IgD-negative memory B cell (primary cell): ENCODE results near the gene CYP19A1. TPM values are rescaled to one million over a fixed set of nuclear protein-coding genes. Genes with fewer than 3 reads are reported as not detected.
"Not testable (repeated sequence)": the region's sequence is repeated elsewhere in the genome, so short reads cannot be mapped to it uniquely, and the experiment has no call there.

Experiments used
- H3K27ac Mint-ChIP-seq, 3 donors: one replicate each; pipeline ENCODE4 v1.8.0; 2020 to 2022; ENCODE audit warnings: mild to moderate bottlenecking in 3 of 3, mixed read lengths in 3 of 3, moderate library complexity in 1 of 3
- H3K27me3 Mint-ChIP-seq: one replicate; pipeline ENCODE4 v1.8.0; 2021; ENCODE audit warnings: mixed read lengths
- H3K36me3 Mint-ChIP-seq: one replicate; pipeline ENCODE4 v1.8.0; 2020; ENCODE audit warnings: mild to moderate bottlenecking, mixed read lengths
- H3K4me1 Mint-ChIP-seq, 3 donors: one replicate each; pipeline ENCODE4 v1.8.0; 2020 to 2022; ENCODE audit warnings: mixed read lengths in 3 of 3, mild to moderate bottlenecking in 1 of 3
- H3K4me3 Mint-ChIP-seq, 4 donors: one replicate each; pipeline ENCODE4 v1.8.0; 2020 to 2022; ENCODE audit warnings: mild to moderate bottlenecking in 4 of 4, mixed read lengths in 4 of 4, moderate library complexity in 3 of 4
- H3K9me3 Mint-ChIP-seq, 3 donors: one replicate each; pipeline ENCODE4 v1.8.0; 2020 to 2021; ENCODE audit warnings: mixed read lengths in 3 of 3, mild to moderate bottlenecking in 1 of 3
- polyA plus RNA-seq: library from polyadenylated mRNA; unstranded; fragments of 300-500 nt; fragmentation: Illumina TruSeq; gene quantifications from one replicate; pipeline ENCODE4 v1.2.3, GENCODE V29; 2021

CYP19A1 gene
- polyA plus RNA-seq, 1 donor from 2014 or later, result not detected

DNA sequence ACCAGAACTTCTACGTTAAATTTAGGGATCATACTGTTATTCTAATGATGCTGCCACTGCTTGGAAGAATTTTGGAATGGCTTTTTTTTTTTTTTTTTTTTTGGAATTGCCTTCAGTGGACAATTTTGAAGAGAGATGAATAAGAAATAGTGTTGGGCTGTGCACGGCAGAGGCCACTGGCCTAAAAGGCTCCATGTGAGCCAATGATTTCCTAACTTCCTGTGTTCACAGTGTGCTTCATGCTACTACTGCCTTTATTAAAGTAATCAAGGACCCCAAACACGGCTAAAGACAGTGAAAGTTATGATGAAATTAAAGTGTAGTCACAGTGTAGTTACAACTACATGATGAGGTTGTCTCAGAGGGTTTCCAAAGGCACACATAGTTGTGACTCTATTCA, 142.9 kb downstream of the CYP19A1 start:
- Mint-ChIP-seq H3K9me3 (peaks cover 0 to 1% (median 0%) of the 10 kb centered on the region in 3 donors), H3K4me3 (no peak overlapping the region), H3K36me3 (no peaks in the 10 kb centered on the region), H3K27ac (no peak overlapping the region), H3K27me3 (peaks cover 20% of the 10 kb centered on the region), H3K4me1 (peaks cover 0 to 2% (median 0%) of the 10 kb centered on the region in 3 donors)

DNA sequence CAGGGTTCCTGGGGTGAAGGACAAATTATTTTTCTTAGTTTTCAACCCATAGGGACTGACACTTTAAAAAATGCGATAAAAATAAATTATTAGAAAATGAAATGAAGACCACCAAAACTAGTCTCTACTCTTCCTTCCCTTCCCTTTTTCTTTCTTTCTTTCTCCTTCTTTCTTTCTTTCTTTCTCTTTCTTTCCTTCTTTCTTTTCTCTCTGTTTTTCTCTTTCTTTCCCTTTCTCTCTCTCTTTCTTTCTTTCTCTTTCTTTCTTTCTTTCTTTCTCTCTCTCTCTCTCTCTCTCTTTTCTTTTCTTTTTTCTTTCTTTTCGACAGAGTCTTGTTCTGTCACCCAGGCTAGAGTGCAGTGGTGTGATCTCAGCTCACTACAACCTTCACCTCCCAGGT, 144.4 kb downstream of the CYP19A1 start:
- H3K27me3 Mint-ChIP-seq, result peaks cover 17% of the 10 kb centered on the region
- H3K27ac Mint-ChIP-seq, result peak overlapping the region in 1 of 3 donors; percentile 60
- H3K9me3 Mint-ChIP-seq, result peaks cover 0 to 1% (median 0%) of the 10 kb centered on the region in 3 donors
- H3K4me1 Mint-ChIP-seq, result peaks cover 0 to 2% (median 0%) of the 10 kb centered on the region in 3 donors
- no peaks in the 10 kb centered on the region for H3K36me3 Mint-ChIP-seq
- no peak overlapping the region for H3K4me3 Mint-ChIP-seq

DNA sequence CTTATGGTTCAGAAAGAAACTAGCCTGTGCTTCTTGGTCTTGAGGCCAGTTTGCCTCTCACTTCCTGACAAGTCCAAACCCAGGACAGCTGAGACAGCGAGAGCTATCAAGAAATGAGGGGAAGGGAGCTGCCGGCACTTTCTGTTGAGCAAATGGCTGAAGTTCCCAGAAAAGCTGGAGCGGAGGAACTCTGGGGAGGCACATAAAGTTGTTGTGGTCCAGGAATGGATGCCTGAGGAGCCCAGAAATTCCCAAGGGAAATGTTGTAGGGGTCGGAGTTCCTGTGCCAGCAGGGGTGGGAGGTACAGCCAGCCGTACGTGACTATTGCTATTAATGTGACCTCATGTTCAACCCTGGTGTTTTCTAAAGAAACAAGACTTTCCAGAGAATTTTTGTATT, 144.9 kb downstream of the CYP19A1 start:
- peaks cover 0 to 2% (median 0%) of the 10 kb centered on the region in 3 donors for H3K4me1 Mint-ChIP-seq
- H3K27ac Mint-ChIP-seq, result no peak overlapping the region
- no peaks in the 10 kb centered on the region for H3K36me3 Mint-ChIP-seq
- peaks cover 17% of the 10 kb centered on the region for H3K27me3 Mint-ChIP-seq
- H3K4me3 Mint-ChIP-seq, result no peak overlapping the region
- H3K9me3 Mint-ChIP-seq, result peaks cover 0 to 1% (median 0%) of the 10 kb centered on the region in 3 donors

DNA sequence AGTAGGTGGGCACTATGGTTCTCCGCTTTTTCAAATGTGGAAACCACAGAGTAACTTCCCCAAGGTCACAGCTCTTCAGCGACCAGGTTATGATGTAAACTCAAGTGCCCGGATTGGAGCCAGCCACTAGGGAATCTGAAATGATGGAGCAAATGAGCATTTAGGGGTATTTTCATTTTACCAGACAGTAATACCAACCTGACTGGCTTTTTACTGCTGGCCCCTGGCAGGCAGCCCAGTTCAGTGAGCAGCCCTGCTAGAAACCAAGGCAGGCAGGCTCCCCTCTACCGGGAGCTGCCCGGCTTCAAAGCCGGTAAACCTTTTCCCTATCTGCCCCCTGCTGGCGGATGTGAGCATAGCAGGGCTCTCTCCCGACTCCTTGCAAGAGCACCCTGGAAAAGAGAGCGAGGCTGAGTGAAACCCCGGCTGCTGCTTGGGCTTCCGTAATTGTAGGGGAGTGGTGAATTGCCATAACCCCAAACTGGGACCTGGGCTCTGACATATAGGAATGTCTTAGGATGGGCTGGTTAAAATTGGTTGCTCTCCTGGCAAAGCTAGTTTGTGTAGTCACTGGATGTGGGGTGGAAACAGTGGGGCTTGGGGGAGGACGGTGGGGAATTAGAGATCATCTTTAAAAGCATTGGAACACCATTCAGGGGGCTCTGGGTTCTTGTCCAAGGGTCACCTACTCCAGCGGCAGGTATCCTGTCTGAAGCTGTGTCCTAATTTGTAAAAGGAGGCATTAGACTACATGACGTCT, 145.7 kb downstream of the CYP19A1 start:
- Mint-ChIP-seq H3K9me3 (no peaks in the 10 kb centered on the region), H3K27me3 (peaks cover 17% of the 10 kb centered on the region), H3K4me1 (peaks cover 0 to 2% (median 0%) of the 10 kb centered on the region in 3 donors), H3K4me3 (peak overlapping the region in 1 of 4 donors; percentile 39), H3K27ac (no peak overlapping the region), H3K36me3 (no peaks in the 10 kb centered on the region)

DNA sequence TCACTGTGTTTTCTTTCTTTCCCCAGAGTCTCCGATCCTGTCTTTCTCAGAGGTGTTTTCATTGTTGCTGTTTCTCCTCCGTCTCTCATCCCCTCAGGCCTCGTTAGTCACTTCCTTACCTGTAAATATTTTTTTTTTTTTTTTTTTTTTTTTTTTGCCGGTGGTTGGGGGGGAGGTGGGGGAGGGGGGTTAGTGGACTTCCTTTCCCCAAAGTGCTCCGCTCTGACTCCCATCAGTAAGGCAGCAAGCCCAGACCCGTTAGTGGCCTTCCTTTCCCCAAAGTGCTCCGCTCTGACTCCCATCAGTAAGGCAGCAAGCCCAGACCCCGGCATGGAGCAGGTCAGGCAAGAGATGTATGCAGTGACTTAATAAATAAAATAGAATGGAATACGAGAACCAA, 146.6 kb downstream of the CYP19A1 start:
- Mint-ChIP-seq H3K27ac (no peak overlapping the region), H3K9me3 (no peaks in the 10 kb centered on the region), H3K36me3 (no peaks in the 10 kb centered on the region), H3K4me3 (no peak overlapping the region), H3K4me1 (peaks cover 0 to 2% (median 0%) of the 10 kb centered on the region in 3 donors), H3K27me3 (peaks cover 15% of the 10 kb centered on the region)

DNA sequence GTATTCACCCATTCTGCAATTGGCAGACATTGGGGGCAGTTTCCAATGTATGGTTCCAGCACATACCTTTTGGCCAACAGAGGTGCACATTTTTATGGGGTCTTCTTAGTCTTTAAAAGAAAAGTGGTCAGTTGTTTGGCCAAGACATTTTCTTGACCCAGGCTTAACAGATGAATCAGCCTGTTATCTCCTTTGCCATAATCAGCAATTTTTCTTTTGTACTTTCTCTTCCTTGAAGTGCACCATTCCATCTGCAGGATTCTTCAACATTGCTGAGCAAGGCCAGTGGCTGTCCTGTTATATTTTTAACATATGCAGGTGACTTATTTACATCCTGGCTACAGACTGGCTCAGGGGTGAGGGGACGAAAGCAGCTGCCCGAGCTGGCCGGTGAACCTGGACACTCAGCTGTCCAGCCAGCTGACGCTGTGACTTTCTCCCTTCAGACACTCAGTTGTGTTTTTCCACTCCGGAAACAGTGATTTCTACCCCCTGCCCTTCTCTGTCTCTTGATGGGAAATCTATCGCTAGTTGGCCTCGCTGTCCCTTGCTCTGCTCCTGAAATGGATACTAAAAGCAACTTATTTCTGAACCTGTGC, 147.2 kb downstream of the CYP19A1 start:
- Mint-ChIP-seq H3K9me3 (no peaks in the 10 kb centered on the region), H3K4me3 (no peak overlapping the region), H3K27me3 (peaks cover 11% of the 10 kb centered on the region), H3K27ac (no peak overlapping the region), H3K36me3 (no peaks in the 10 kb centered on the region), H3K4me1 (peaks cover 0 to 2% (median 0%) of the 10 kb centered on the region in 3 donors)

DNA sequence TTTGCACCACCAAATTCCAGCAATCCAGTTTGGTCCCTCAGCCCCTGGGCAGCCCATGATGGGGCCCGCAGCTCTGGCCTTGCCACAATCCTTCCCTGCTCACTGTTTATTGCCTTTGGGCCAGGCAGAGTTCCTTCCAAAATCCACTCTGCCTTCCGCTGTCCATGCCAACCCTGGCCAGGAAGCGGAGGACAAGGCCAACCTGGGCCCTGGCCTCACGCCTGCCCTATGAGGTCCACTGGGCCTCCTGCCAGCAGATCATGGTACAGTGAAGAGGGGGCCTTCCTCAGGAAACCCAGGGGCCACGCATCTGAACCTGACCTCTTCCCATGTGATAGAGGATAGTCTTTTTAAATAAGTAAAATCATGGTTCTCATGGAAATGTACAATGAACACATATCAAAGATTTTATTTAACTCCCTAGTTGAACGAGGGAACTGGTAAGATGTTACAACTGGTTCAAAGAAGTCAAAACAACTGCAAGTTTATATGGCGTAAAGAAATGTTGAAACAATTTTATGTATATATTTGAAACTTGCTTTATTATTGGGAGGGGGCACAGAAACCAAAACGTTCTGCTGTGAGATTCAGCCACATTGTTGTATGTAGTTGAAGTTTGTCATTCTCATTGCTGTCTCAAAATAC, 147.8 kb downstream of the CYP19A1 start:
- H3K4me1 Mint-ChIP-seq, result peaks cover 0 to 2% (median 0%) of the 10 kb centered on the region in 3 donors
- peaks cover 9% of the 10 kb centered on the region for H3K27me3 Mint-ChIP-seq
- H3K4me3 Mint-ChIP-seq, result no peak overlapping the region
- no peak overlapping the region for H3K27ac Mint-ChIP-seq
- no peaks in the 10 kb centered on the region for H3K9me3 Mint-ChIP-seq
- H3K36me3 Mint-ChIP-seq, result no peaks in the 10 kb centered on the region

DNA sequence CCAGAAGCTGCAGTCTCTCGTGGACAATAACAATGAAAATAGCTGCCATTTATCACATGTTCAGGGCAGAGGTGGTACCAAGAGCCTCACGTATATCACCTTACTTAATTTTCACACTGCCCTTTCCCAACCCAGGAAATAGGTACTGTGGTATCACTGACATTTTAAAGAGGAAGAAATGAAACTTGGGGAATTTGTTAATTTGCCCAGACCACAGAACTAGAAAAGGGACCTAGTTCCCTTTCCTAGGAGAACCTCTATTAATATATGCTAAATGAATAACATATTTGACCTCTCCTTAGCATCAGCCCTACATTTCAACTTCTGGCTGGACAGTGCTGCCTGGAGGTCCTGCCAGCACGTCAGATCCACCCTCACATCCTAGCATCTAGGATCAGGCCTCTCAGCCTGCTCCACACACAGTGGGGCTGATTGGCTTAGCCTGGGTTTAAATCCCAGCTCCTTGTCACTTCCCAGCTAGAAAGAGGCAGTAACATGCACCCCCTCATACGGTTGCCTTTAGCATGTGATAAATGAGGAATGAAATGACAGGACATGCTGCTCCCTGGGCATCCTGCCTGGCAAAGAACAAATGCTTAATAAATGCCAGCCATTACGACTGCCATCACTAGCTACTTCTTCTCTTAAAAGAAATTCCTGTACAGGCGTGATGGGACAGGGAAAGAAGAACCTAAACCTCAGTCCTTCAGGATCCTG, 148.6 kb downstream of the CYP19A1 start:
- Mint-ChIP-seq H3K4me1 (peaks cover 0 to 2% (median 0%) of the 10 kb centered on the region in 3 donors), H3K27me3 (peaks cover 10% of the 10 kb centered on the region), H3K9me3 (no peaks in the 10 kb centered on the region), H3K36me3 (no peaks in the 10 kb centered on the region), H3K27ac (no peak overlapping the region), H3K4me3 (no peak overlapping the region)

DNA sequence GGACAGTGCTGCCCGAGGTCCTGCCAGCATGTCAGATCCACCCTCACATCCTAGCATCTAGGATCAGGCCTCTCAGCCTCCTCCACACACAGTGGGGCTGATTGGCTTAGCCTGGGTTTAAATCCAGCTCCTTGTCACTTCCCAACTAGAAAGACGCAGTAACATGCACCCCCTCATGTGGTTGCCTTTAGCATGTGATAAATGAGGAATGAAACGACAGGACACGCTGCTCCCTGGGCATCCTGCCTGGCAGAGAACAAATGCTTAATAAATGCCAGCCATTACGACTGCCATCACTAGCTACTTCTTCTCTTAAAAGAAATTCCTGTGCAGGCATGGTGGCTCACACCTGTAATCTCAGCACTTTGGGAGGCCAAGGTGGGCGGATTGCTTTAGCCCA, 149.6 kb downstream of the CYP19A1 start:
- H3K4me3 Mint-ChIP-seq, result not testable (repeated sequence)

DNA sequence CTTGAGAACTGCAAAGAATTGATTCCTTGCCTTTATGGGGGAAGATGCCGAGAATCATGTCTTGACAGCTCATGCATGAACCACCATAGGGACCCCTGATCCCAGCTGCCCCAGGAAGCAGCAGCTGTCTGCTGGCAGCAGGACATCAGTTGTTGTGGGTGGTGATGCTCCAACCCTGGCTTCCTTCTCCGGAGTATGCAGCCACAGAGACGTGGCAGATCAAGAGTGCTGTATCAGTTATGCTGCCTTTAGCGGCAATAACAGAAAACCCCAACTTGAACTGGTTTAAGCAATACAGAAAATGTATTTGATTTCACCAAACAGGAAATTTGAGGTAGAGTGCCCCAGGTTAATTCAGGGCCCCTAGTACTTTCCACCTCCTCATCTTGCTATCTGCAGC, 151.5 kb downstream of the CYP19A1 start:
- Mint-ChIP-seq H3K27me3 (peaks cover 4% of the 10 kb centered on the region), H3K27ac (no peak overlapping the region), H3K9me3 (no peaks in the 10 kb centered on the region), H3K4me1 (no peaks in the 10 kb centered on the region), H3K36me3 (no peaks in the 10 kb centered on the region), H3K4me3 (no peak overlapping the region)

More for the DNA sequence above, 149.6 kb downstream of the CYP19A1 start:
- H3K36me3 Mint-ChIP-seq, H3K9me3 Mint-ChIP-seq, H3K27ac Mint-ChIP-seq, H3K4me1 Mint-ChIP-seq: not testable (repeated sequence)
- H3K27me3 Mint-ChIP-seq, result peaks cover 12% of the 10 kb centered on the region

DNA sequence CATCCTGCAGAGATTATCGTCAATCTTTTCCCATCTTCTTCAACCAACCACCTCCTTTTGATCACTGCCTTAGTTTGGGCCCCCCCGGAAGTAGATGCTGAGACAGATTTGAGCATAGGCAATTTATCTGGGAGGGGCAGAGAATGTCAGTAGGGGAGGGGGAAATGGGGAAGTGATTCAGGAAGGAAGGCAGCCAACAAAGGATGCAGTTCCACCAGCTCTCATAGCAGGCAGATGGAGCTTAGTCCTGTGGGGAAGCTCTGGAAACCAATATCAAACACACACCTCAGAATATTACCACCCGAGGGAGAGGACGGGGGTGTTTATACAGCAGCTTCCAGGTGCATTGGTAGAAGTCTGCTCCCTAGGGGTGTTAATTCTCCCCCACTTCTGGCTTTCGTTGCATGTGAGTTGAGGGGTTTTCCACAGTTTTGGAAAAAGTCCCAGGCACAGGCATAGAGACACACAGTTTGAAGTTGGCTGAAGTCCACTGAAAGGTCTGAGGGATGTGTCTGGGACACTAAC, 152.2 kb downstream of the CYP19A1 start:
- Mint-ChIP-seq H3K4me3 (no peak overlapping the region), H3K4me1 (no peaks in the 10 kb centered on the region), H3K27ac (no peak overlapping the region), H3K27me3 (peaks cover 4% of the 10 kb centered on the region), H3K9me3 (no peaks in the 10 kb centered on the region), H3K36me3 (no peaks in the 10 kb centered on the region)

DNA sequence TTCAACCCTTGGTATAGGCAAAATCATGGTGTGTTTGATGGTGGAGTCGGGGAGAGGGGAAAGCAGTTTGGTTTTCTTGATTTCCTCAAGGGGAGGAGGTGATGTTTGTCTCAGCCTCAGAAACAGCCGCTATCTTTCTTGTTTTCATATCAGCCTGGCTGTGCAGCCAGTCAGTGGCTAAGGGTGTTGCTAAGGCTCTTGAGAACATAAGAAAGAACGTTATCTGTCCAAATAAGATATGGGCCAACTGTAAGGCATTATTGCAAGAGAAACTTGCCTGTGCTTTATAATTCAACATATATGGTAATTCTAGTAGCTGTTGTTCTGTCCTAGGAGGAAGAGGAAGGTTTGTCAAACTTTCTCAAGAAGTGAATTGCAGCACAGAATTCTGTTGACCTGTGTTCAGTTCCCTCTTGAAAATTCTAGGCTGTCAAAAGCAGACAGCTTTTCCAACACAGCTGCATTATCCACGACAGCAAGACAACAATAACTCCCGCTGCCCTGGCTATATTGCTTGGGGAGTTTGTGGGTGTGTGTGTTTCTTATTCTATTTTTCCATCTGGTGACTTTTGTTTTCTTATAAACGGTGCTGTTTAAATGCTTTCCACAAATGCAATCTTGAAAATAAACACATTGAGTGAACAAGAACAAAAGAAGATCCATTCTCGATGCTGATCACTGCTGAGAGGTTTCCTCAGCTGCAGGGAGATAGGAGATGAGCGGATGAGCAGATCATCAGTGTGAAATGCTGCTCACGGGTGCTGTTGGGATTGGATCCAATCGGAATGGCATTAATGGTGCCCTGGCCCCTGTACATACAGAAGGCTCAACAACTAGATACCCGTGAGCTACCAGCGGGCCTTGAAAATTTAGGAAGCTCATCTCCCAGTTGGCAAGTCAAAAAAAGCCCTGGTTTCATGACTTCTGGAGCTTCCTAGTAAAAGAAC, 152.9 kb downstream of the CYP19A1 start:
- no peak overlapping the region for H3K4me3 Mint-ChIP-seq
- no peaks in the 10 kb centered on the region for H3K9me3 Mint-ChIP-seq
- H3K27me3 Mint-ChIP-seq, result peaks cover 4% of the 10 kb centered on the region
- no peak overlapping the region for H3K27ac Mint-ChIP-seq
- no peaks in the 10 kb centered on the region for H3K36me3 Mint-ChIP-seq
- no peaks in the 10 kb centered on the region for H3K4me1 Mint-ChIP-seq

DNA sequence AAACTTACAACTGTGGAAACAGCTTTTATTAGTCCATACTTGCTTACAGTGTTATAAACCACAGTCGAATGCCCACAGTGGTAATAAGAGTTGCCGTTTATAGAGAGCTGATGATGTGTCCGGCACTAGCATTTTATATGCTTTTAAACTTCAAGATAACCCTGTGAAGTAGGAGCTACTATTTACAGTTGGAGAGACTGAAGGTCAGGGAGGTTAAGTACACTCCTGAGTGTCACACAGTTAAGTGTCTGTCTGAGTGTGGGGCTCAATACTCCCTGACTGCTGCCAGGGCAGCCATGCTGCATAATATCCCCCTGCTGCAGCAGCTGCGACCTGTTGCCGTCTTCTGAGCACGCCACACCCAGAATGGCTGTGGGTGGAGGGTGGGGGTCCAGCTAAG, 153.8 kb downstream of the CYP19A1 start:
- peaks cover 0 to 3% (median 0%) of the 10 kb centered on the region in 3 donors for H3K9me3 Mint-ChIP-seq
- peaks cover 4% of the 10 kb centered on the region for H3K27me3 Mint-ChIP-seq
- no peak overlapping the region for H3K27ac Mint-ChIP-seq
- H3K36me3 Mint-ChIP-seq, result no peaks in the 10 kb centered on the region
- no peak overlapping the region for H3K4me3 Mint-ChIP-seq
- H3K4me1 Mint-ChIP-seq, result no peaks in the 10 kb centered on the region

DNA sequence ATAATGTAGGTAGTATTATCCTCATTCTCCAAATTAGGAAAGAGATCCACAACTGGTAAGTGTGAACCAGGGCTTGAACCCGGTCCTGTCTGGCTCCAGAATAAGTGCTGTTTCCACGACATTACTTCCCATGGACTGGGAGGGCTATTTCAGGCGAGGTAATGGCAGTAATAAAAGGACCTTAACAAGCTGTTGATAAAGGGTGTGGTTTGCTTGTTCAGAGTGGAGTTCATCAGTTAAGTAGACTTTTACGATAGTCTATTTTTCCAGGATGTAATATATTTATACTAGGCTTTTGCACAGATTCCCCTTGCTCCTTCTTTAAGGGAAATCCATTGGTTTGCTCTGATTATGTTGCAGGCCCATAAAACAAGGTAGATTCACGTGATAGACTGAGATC, 155.3 kb downstream of the CYP19A1 start:
- Mint-ChIP-seq H3K9me3 (peaks cover 0 to 3% (median 0%) of the 10 kb centered on the region in 3 donors), H3K36me3 (no peaks in the 10 kb centered on the region), H3K27me3 (peaks cover 4% of the 10 kb centered on the region), H3K4me1 (no peaks in the 10 kb centered on the region), H3K4me3 (no peak overlapping the region), H3K27ac (no peak overlapping the region)
